ENCODE data around the gene AKNA. TPM values are rescaled to one million over a fixed set of nuclear protein-coding genes. Genes with fewer than 3 reads are reported as not detected.

The AKNA gene
- total and polyA plus RNA-seq, 2 of the 8 experiments (the other 6 are each of a cell fraction or from before 2014, with no cell fraction given): 21.0 to 27.4 TPM

- TF ChIP-seq SIN3A (conservative IDR thresholded peaks at IDR 0.05 in 1 of 2, IDR thresholded peaks at IDR 0.05 in 1 of 2; ENCODE audit: low read depth in 1 of 2, low read length in 2 of 2): peak in 1 of 2 experiments; percentile 55; a peak in 2 of 4 replicates
These were observed 2.2 kb downstream of the AKNA start (continued) for GRCh38 chr9:114385397-114386181.
